HG03066 (cell line): ENCODE data around the gene LRRC41.
A peak's percentile ranks its signal among the peaks of the same experiment; 100 is the strongest.
"Not testable (repeated sequence)": the region's sequence is repeated elsewhere in the genome, so short reads cannot be mapped to it uniquely, and the experiment has no call there.

ENCODE experiments used
- ATAC-seq: cut with Tn5 transposase; IDR thresholded peaks from one replicate; pipeline ENCODE4 v1.9.1; 2021; ENCODE audit warnings: low read depth; ENCODE audit not compliant: unreplicated experiment

Gene LRRC41

DNA sequence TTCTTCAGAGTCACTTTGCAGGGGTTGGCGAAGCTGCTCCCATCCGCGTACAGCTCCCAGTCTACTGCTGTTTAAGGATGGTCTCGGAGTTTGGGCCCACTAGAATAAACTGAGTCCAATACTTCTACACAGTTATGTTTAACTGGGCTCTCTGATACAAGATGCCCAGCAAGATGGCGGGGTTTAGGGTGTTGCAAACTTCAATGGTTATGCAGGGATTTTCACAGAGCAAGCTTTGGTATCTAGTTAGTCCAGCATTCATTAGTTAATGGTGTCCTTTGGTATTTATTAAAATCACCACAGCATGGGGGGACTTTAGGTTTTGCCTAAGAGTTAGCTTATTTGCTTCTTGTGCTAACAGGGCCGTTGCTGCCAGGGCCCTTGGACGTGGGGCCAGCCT, 24.8 kb upstream of the LRRC41 start:
- not testable (repeated sequence) for ATAC-seq

- ATAC-seq = not testable (repeated sequence)
Observed at GRCh38 chr1:46325285-46326076, 22.1 kb upstream of the LRRC41 start.

DNA sequence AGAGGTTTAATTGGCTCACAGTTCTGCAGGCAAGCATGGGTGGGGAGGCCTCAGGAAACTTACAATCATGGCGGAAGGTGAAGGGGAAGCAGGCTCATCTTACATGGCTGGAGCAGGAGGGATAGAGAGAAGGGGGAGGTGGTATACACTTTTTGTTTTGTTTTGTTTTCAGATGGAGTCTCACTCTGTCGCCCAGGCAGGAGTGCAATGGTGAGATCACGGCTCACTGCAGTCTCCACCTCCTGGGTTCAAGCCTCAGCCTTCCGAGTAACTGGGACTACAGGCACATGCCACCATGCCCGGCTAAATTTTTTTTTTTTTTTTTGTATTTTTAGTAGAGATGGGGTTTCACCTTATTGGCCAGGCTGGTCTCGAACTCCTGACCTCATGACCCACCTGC, 18.8 kb upstream of the LRRC41 start:
- ATAC-seq = not testable (repeated sequence)

- ATAC-seq = not testable (repeated sequence)
Observed at GRCh38 chr1:46319960-46320914, 16.8 kb upstream of the LRRC41 start.

GRCh38 chr1:46319301-46319700, 15.9 kb upstream of the LRRC41 start:
- not testable (repeated sequence) for ATAC-seq

DNA sequence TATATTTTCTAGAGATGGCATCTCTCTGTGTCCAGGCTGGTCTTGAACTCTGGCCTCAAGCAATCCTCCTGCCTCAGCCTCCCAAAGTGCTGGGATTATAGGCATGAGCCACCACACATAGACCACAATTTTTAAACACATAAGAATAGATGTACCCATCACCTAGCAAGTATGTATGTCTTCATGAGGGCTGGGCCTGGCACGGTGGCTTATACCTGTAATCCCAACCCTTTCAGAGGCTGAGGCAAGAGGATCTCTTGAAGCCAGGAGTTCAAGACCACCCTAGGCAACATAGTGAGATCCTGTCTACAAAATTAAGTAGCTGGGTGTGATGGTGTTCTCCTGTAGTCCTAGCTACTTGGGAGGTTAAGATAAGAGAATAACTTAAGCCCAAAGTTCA, 13.9 kb upstream of the LRRC41 start:
- ATAC-seq = no peak

DNA sequence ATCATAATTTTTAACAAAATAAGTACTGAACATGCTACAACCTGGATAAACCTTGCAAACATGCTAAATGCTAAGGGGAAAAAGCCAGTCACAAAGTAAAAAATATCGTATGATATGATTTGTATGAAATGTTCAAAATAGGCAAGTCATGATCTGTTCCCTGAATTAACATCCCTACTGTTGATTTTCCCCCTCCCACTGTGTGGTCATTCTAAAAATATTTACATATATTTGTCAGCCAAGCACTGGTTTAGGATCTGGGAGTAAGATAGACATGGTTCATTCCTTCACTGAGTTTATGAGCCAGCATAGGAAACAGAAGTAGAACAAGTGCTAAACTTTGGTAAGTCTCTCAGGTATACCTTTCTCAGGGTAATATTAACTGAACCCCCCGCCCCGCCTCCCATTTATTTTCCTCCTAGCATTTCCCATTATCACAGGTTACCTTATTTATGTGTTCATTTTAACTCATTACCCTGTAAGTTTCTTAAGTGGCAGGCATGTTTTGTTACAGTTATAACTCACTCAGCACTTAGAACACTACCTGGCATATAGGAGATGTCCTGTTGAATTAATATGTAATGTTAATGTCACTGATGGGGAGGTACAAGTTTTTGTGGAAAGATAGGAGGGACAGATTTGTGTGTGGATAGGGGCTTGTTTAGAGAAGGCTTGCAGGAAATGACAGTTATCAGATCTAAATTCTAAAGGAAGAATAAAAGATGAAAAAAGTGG, 12.4 kb upstream of the LRRC41 start:
- no peak for ATAC-seq

GRCh38 chr1:46310321-46310720, 6.9 kb upstream of the LRRC41 start:
- ATAC-seq = no peak

DNA sequence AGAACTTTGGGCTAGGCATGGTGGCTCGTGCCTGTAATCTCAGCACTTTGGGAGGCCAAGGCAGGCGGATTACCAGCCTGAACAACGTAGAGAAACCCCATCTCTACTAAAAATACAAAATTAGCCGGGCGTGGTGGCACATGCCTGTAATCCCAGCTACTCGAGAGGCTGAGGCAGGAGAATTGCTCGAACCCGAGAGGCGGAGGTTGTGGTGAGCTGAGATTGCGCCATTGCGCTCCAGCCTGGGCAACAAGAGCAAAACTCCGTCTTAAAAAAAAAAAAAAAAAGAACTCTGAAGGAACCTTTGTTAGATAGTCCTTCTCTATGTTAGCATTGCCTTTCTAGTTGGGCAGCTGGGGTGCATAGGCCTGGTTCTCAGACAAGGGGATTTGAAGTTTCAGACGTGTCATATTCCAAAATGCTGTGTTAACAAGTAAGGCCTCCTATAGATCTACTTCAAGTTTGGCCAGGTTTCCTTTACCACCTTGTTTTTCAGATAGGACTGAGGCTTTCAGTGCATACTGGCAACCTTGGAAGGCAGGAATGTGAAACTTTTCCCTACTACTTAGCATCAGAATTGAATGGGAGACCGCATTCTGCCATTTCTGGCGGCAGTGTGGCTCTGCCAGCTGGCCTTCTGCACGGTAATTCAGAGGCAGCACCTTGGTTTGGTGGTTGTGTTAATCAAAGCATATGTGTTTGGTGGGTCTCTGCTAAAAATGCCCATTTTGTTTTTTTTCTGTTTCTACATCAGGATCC, 6.2 kb upstream of the LRRC41 start:
- no peak for ATAC-seq

- no peak for ATAC-seq
Observed at GRCh38 chr1:46306159-46306530, 2.7 kb upstream of the LRRC41 start.

GRCh38 chr1:46303872-46304326, 483 bp upstream of the LRRC41 start:
- ATAC-seq = no peak

DNA sequence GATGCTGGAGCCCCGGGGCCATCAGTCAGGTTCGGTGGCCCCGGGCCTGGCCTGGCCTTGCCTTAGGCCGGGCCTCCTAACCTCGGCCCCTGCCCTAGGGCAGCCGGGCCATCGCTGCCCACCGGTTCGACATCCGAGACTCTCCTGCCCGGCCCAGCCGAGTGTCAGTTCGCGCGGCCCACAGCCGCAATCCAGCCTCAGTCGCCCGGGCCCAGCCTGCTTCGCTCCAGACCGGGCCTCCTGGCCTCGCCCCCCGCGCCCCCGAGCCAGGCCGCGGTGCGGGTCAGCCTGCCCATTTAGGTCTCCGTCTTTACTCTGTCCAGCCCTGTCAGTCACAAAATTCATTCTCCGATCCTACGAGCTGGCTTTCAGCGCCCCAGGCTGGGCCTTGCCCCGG, 777 bp downstream of the LRRC41 start:
- ATAC-seq = peak; percentile 4

DNA sequence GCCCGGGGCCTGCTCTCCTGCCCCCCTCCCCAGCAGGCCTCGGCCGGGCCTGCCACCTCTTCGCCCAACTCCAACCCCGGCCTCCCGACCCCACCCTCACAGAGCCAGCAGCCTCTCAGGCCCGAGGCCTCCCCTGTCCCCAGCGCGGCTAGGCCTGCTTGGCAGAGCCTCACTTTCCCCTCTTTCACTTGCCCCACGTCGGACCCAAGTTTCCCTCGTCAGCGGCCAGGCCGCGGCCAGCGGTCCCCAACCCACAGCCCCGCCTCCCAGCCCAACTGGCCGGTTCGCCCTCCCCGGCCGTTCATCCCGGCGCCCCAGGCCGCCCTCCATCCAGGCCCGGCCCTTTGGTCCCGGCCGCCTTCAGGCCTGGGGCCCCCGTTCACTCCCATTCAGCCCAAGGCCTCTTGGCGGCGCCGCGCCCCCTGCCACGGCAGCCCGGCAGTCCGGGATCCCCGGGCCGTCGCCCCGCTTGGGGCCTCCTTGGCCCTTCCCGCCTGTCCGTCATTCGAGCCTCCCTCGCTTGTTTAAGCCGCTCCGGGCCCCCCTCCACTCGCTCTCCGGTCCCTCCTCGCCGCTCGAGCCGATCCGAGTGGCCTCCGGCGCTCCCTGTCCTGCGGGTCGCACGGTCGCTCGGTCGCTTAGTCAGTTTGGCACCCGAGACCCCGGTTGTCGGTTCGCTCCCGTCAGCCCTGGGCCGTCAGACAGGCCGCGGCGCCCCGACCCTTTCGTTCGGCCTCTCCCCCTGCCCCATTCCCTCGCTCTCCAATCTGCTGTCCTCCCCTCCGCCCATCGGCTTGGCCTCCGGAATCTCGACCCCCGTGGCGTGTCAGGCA, 1.4 kb downstream of the LRRC41 start:
- peak; percentile 32 for ATAC-seq

DNA sequence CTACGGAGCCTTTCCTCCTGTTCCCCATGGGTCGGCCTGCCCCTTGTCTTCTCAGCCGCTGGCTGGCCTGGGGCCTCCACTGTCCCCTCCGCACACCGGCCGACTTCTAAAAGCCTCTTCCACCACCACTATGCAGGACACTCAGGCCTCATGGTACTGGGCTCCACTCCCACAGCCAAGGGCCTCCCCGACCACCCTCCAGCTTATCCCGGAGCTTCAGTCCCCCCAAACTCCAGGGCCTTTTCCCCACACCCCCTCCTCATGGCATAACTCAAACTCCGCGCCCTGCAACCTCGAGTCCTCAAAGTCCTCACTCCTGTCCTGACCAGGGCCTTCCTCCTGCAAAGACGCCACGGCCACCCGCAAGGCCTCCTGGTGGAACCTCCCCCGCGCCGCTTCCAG, 2.0 kb downstream of the LRRC41 start:
- no peak for ATAC-seq

GRCh38 chr1:46300673-46301405, 2.6 kb downstream of the LRRC41 start:
- ATAC-seq = no peak

DNA sequence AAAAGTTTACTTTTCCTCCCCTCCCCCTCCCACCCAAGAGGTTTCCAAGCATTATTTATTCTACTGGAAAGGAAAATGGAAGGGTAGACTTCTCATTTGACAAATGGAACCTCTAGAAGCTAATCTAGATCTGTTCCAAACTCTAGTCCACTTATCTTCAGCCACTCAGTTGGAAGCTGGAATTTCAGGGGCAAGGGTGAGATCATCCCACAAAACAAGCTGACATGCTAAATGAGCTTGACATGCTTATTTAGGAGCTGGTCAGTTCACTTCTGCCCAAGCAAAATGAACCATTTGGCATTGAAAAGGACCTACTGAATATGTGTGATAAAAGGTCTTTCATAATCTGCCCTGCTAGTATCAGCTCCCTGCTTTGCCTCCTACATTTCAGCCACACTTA, 5.0 kb downstream of the LRRC41 start:
- ATAC-seq = no peak

GRCh38 chr1:46295306-46295705, 8.1 kb downstream of the LRRC41 start:
- no peak for ATAC-seq

DNA sequence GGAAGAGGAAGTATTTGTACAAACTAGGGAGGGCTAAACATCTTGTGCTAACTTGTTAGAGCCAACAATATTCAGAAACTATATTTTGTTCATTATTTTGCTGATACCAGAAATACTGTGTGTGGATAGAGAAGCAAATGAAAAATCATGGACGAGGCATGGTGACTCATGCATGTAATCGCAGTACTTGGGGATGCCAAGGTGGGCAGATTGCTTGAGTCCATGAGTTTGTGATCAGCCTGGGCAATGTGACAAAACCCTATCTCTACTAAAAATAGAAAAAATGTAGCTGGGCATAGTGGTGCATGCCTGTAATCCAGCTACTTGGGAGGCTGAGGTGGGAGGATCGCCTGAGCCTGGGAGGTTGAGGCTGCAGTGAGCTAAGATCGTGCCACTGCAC, 13.4 kb downstream of the LRRC41 start:
- ATAC-seq = no peak

GRCh38 chr1:46289134-46289494, 14.3 kb downstream of the LRRC41 start:
- no peak for ATAC-seq
